SK-N-SH treated with all-trans-retinoic acid at 6 μM for 48 hours (cell line): Measurements from ENCODE around the gene YEATS2.

Source experiments
- ATAC-seq: fragments of 200-7000 bp; cut with Tn5 transposase; 3 replicates; pipeline ENCODE4 v1.9.1; 2020; ENCODE audit warnings: mild to moderate bottlenecking, moderate library complexity
- ARNTL ChIP-seq: fragments of 450-650 bp; formaldehyde crosslinking; IDR thresholded peaks from 2 replicates; pipeline ENCODE4 v1.5.0; 2020; ENCODE audit warnings: low read depth, mild to moderate bottlenecking, moderate library complexity, borderline replicate concordance
- BACH2 ChIP-seq: fragments of 250-450 bp; sonication (Bioruptor Pico); IDR thresholded peaks from 2 replicates; pipeline ENCODE4 v1.9.0; 2021; ENCODE audit warnings: mild to moderate bottlenecking, borderline replicate concordance
- CREB5 ChIP-seq: fragments of 250-450 bp; sonication (Bioruptor Pico); IDR thresholded peaks from 2 replicates; pipeline ENCODE4 v1.5.1; 2020; ENCODE audit warnings: low read depth, mild to moderate bottlenecking, moderate library complexity
- CSDC2 ChIP-seq: fragments of 250-450 bp; sonication (Bioruptor Pico); IDR thresholded peaks from 2 replicates; pipeline ENCODE4 v1.5.0; 2020; ENCODE audit warnings: mild to moderate bottlenecking, moderate library complexity
- ESRRG ChIP-seq: fragments of 250-450 bp; sonication (Bioruptor Pico); IDR thresholded peaks from 2 replicates; pipeline ENCODE4 v1.6.1; 2021; ENCODE audit warnings: mild to moderate bottlenecking
- GLIS3 ChIP-seq: fragments of 250-450 bp; sonication (Bioruptor Pico); IDR thresholded peaks from 2 replicates; pipeline ENCODE4 v1.5.0; 2020; ENCODE audit warnings: mild to moderate bottlenecking, moderate library complexity
- ISL1 ChIP-seq: fragments of 250-450 bp; sonication (Bioruptor Pico); IDR thresholded peaks from 2 replicates; pipeline ENCODE4 v2.1.2; 2022; ENCODE audit warnings: mild to moderate bottlenecking, moderate library complexity
- OSR1 ChIP-seq: fragments of 250-450 bp; sonication (Bioruptor Pico); IDR thresholded peaks from 2 replicates; pipeline ENCODE4 v1.8.0; 2022; ENCODE audit warnings: moderate library complexity, mild to moderate bottlenecking, inconsistent platforms
- PATZ1 ChIP-seq: fragments of 250-450 bp; sonication (Bioruptor Pico); IDR thresholded peaks from 2 replicates; pipeline ENCODE4 v1.8.0; 2020; ENCODE audit warnings: mild to moderate bottlenecking, moderate library complexity, borderline replicate concordance
- PPARA ChIP-seq: fragments of 250-450 bp; sonication (Bioruptor Pico); IDR thresholded peaks from 2 replicates; pipeline ENCODE4 v1.5.0; 2020; ENCODE audit warnings: mild to moderate bottlenecking, borderline replicate concordance
- RARB ChIP-seq: fragments of 250-450 bp; sonication (Bioruptor Pico); IDR thresholded peaks from 2 replicates; pipeline ENCODE4 v1.8.0; 2021; ENCODE audit warnings: mild to moderate bottlenecking, moderate library complexity
- SNAI2 ChIP-seq: fragments of 250-450 bp; sonication (Bioruptor Pico); IDR thresholded peaks from 2 replicates; pipeline ENCODE4 v1.5.0; 2020; ENCODE audit warnings: mild to moderate bottlenecking, moderate library complexity
- TOX ChIP-seq: fragments of 250-450 bp; sonication (Bioruptor Pico); IDR thresholded peaks from 2 replicates; pipeline ENCODE4 v1.8.0; 2021; ENCODE audit warnings: mild to moderate bottlenecking, moderate library complexity, borderline replicate concordance
- TSHZ2 ChIP-seq: fragments of 250-450 bp; sonication (Bioruptor Pico); IDR thresholded peaks from 2 replicates; pipeline ENCODE4 v1.5.0; 2020; ENCODE audit warnings: mild to moderate bottlenecking, moderate library complexity
- ZC3H10 ChIP-seq: fragments of 250-450 bp; sonication (Bioruptor Pico); IDR thresholded peaks from 2 replicates; pipeline ENCODE4 v1.5.1; 2021; ENCODE audit warnings: mild to moderate bottlenecking, moderate library complexity
- ZFP30 ChIP-seq: fragments of 450-650 bp; formaldehyde crosslinking; IDR thresholded peaks from 2 replicates; pipeline ENCODE4 v1.5.0; 2022; ENCODE audit warnings: mild to moderate bottlenecking, moderate library complexity
- ZNF565 ChIP-seq: fragments of 450-650 bp; formaldehyde crosslinking; conservative IDR thresholded peaks from 2 replicates; pipeline ENCODE4 v1.5.0; 2020; ENCODE audit warnings: low read depth, mild to moderate bottlenecking, moderate library complexity
- ZNF70 ChIP-seq: fragments of 450-650 bp; formaldehyde crosslinking; IDR thresholded peaks from 2 replicates; pipeline ENCODE4 v1.5.0; 2020; ENCODE audit warnings: mild to moderate bottlenecking, moderate library complexity
- ZNF8 ChIP-seq: fragments of 450-650 bp; formaldehyde crosslinking; IDR thresholded peaks from 2 replicates; pipeline ENCODE4 v1.5.0; 2020; ENCODE audit warnings: mild to moderate bottlenecking, moderate library complexity
- TF ChIP-seq, protein P1 (sequence below): fragments of 250-450 bp; sonication (Bioruptor Pico); IDR thresholded peaks from 2 replicates; pipeline ENCODE4 v1.8.0; 2021; ENCODE audit warnings: low read depth, mild to moderate bottlenecking, moderate library complexity, borderline replicate concordance

YEATS2 gene

DNA sequence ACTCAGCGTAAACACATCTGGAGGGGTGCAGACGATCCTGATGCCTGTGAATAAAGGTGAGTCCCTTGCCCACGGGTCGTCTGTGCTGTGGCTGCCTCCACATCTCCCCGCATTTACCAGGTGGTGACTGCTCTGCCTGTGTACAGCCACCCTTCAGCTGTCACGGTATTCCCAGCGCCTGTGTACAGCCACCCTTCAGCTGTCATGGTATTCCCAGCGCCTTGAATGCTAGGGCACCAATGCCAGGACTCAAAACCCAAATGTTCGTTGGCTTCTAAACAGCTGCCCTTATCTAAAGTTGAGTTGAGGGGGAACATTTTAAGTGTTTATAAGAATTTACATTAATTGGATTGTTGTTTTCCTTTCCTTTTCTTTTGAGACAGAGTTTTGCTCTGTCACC lies 100.4 kb downstream of the YEATS2 start:
- no peak for ATAC-seq
- TF ChIP-seq ZNF8 = no peak
- TF ChIP-seq ZC3H10 (CRISPR knock-in tag) = no peak
- no peak for TF ChIP-seq ISL1 (CRISPR knock-in tag)
- TF ChIP-seq BACH2 = no peak
- TF ChIP-seq SNAI2 (CRISPR knock-in tag) = no peak
- TF ChIP-seq ZNF70 = no peak
- TF ChIP-seq ZNF565 (CRISPR knock-in tag) = no peak

DNA sequence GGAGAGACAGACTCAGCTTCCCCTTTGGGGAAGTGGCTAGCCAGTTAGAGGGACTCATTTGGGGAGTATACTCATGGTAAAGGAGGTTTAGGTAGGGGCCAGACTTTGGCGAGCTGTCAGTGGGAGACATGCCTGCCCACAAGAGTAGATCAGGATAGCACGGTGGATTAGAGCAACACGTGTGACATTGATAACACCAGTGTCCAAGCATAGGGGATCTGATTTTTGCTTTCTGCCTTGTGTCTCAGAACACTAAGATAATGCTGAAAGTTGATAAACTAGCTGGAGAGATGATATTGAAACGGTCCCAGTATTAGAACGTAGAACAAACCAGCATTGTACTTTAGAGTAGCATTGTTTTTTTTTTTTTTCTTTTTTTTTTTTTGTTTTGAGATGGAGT lies 101.9 kb downstream of the YEATS2 start:
- TF ChIP-seq GLIS3 (CRISPR knock-in tag) (no peak), CREB5 (CRISPR knock-in tag) (no peak), ZNF565 (CRISPR knock-in tag) (no peak)
- TF ChIP-seq, protein P1, sequence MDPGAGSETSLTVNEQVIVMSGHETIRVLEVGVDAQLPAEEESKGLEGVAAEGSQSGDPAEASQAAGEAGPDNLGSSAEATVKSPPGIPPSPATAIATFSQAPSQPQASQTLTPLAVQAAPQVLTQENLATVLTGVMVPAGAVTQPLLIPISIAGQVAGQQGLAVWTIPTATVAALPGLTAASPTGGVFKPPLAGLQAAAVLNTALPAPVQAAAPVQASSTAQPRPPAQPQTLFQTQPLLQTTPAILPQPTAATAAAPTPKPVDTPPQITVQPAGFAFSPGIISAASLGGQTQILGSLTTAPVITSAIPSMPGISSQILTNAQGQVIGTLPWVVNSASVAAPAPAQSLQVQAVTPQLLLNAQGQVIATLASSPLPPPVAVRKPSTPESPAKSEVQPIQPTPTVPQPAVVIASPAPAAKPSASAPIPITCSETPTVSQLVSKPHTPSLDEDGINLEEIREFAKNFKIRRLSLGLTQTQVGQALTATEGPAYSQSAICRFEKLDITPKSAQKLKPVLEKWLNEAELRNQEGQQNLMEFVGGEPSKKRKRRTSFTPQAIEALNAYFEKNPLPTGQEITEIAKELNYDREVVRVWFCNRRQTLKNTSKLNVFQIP (CRISPR knock-in tag) = no peak
- no peak for ATAC-seq

GRCh38 chr3:183800243-183800863 lies 102.8 kb downstream of the YEATS2 start:
- no peak for ATAC-seq
- TF ChIP-seq CREB5 (CRISPR knock-in tag) (no peak), SNAI2 (CRISPR knock-in tag) (no peak), CSDC2 (CRISPR knock-in tag) (no peak), ZC3H10 (CRISPR knock-in tag) (no peak), TOX (CRISPR knock-in tag) (no peak), RARB (CRISPR knock-in tag) (no peak), BACH2 (no peak), ESRRG (CRISPR knock-in tag) (no peak), OSR1 (no peak), ZNF565 (CRISPR knock-in tag) (no peak)

DNA sequence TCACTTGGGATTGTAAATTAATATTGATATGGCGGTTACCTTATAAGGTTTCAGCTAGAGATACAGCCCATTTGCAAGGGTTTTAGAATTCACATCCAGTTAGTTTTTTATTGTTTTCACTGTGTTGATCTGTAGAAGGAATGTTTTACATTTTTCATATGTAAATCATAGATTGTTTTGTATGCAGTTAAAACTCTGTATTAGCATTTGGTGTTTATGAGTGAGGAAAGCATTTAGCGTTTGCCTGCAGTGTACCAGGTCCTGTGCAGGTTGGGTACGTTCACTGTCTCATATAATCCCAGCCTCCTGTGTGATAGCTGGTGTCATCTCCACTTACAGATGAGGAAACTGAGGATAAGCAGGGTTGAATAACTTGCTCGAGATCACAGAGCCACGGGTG lies 104.0 kb downstream of the YEATS2 start:
- no peak for TF ChIP-seq TOX (CRISPR knock-in tag)
- no peak for TF ChIP-seq PPARA
- no peak for ATAC-seq

GRCh38 chr3:183802989-183803388 lies 105.4 kb downstream of the YEATS2 start:
- ATAC-seq = no peak
- no peak for TF ChIP-seq CREB5 (CRISPR knock-in tag)
- TF ChIP-seq SNAI2 (CRISPR knock-in tag) = no peak
- TF ChIP-seq BACH2 = no peak
- TF ChIP-seq ZFP30 = no peak
- no peak for TF ChIP-seq ARNTL (CRISPR knock-in tag)
- TF ChIP-seq TSHZ2 (CRISPR knock-in tag) = no peak
- no peak for TF ChIP-seq ZNF565 (CRISPR knock-in tag)
- TF ChIP-seq PATZ1 (CRISPR knock-in tag) = no peak
- TF ChIP-seq TOX (CRISPR knock-in tag) = no peak
- TF ChIP-seq ZNF8 = no peak
- no peak for TF ChIP-seq ESRRG (CRISPR knock-in tag)
- no peak for TF ChIP-seq ZNF70
- TF ChIP-seq, protein P1 (CRISPR knock-in tag) = no peak
- no peak for TF ChIP-seq CSDC2 (CRISPR knock-in tag)
